DMS79 (cell line): ENCODE results near the gene SFRP2.

Source experiments
- DNase-seq: peaks from one replicate; lab custom pipeline; 2025; lab: John Stamatoyannopoulos, UW

SFRP2 gene

GRCh38 chr4:153766758-153767157 lies 22.1 kb downstream of the SFRP2 start:
- DNase-seq: no peak

GRCh38 chr4:153765894-153766293 lies 23.0 kb downstream of the SFRP2 start:
- no peak for DNase-seq

GRCh38 chr4:153764601-153765368 lies 24.1 kb downstream of the SFRP2 start:
- no peak for DNase-seq

GRCh38 chr4:153763404-153763803 lies 25.5 kb downstream of the SFRP2 start:
- no peak for DNase-seq

GRCh38 chr4:153759407-153760316 lies 29.2 kb downstream of the SFRP2 start, which contains the start of gene RNF175:
TSS of gene RNF175 (minus strand) at chr4:153760024. CDS start at chr4:153759862, 162 bp downstream.
- DNase-seq: no peak

- DNase-seq: no peak
Observed at GRCh38 chr4:153758688-153759406, 30.0 kb downstream of the SFRP2 start.

- DNase-seq: no peak
Observed at GRCh38 chr4:153758136-153758535, 30.7 kb downstream of the SFRP2 start.

- DNase-seq: no peak
Observed at GRCh38 chr4:153757407-153757806, 31.5 kb downstream of the SFRP2 start.

- DNase-seq: no peak
Observed at GRCh38 chr4:153755186-153755585, 33.7 kb downstream of the SFRP2 start.

GRCh38 chr4:153750197-153750817 lies 38.6 kb downstream of the SFRP2 start:
- no peak for DNase-seq

- no peak for DNase-seq
Observed at GRCh38 chr4:153748378-153748777, 40.5 kb downstream of the SFRP2 start.

GRCh38 chr4:153747406-153747955 lies 41.4 kb downstream of the SFRP2 start:
- DNase-seq: no peak

- DNase-seq: no peak
Observed at GRCh38 chr4:153745651-153746050, 43.2 kb downstream of the SFRP2 start.

GRCh38 chr4:153741541-153741940 lies 47.3 kb downstream of the SFRP2 start:
- DNase-seq: no peak

GRCh38 chr4:153735906-153736461 lies 52.9 kb downstream of the SFRP2 start:
- DNase-seq: no peak

- DNase-seq: no peak
Observed at GRCh38 chr4:153733751-153734448, 55.0 kb downstream of the SFRP2 start.

- DNase-seq: no peak
Observed at GRCh38 chr4:153731239-153731638, 57.6 kb downstream of the SFRP2 start.
